AG09309 (cell line): ENCODE data around the gene RALA.

ENCODE experiments used
- DNase-seq: peaks from one replicate; pipeline ENCODE4 v3.0.0-alpha.2; 2010; ENCODE audit warnings: low read depth
- H3K4me3 ChIP-seq: 2 replicates; pipeline ENCODE4 v1.5.1; 2011; ENCODE audit warnings: mild to moderate bottlenecking, low read depth, low read length, moderate library complexity; ENCODE audit not compliant: control insufficient read depth
- CTCF ChIP-seq: IDR thresholded peaks from 2 replicates; pipeline ENCODE4 v1.5.1; 2011; ENCODE audit warnings: mild to moderate bottlenecking, low read depth, low read length, inconsistent platforms; ENCODE audit not compliant: insufficient read depth, control insufficient read depth; ENCODE audit errors: missing control alignments

RALA gene

GRCh38 chr7:39637400-39637799, 14.0 kb downstream of the RALA start:
- DNase-seq: no peak
- no peak for TF ChIP-seq CTCF
- H3K4me3 ChIP-seq: no peak overlapping the region

GRCh38 chr7:39637963-39638485, 14.7 kb downstream of the RALA start:
- no peak for DNase-seq
- TF ChIP-seq CTCF: no peak
- H3K4me3 ChIP-seq: no peak overlapping the region

- no peak for TF ChIP-seq CTCF
- no peak for DNase-seq
- no peak overlapping the region for H3K4me3 ChIP-seq
Observed at GRCh38 chr7:39642896-39643295, 19.5 kb downstream of the RALA start.

- no peak for TF ChIP-seq CTCF
- no peak overlapping the region for H3K4me3 ChIP-seq
- no peak for DNase-seq
Observed at GRCh38 chr7:39644170-39644569, 20.8 kb downstream of the RALA start.

- TF ChIP-seq CTCF: no peak
- no peak for DNase-seq
- H3K4me3 ChIP-seq: no peak overlapping the region
Observed at GRCh38 chr7:39645482-39646407, 22.4 kb downstream of the RALA start.

- no peak for DNase-seq
- H3K4me3 ChIP-seq: no peak overlapping the region
- no peak for TF ChIP-seq CTCF
Observed at GRCh38 chr7:39647816-39648215, 24.4 kb downstream of the RALA start.
